ENCODE measurements around the gene ARID5A. TPM values are rescaled to one million over a fixed set of nuclear protein-coding genes. Genes with fewer than 3 reads are reported as not detected.
A peak's percentile ranks its signal among the peaks of the same experiment; 100 is the strongest.

ARID5A gene
- total and polyA plus RNA-seq, 2 of the 13 experiments (the other 11 are each of a cell fraction or from before 2014, with no cell fraction given) = 6.0 to 9.5 TPM

DNA sequence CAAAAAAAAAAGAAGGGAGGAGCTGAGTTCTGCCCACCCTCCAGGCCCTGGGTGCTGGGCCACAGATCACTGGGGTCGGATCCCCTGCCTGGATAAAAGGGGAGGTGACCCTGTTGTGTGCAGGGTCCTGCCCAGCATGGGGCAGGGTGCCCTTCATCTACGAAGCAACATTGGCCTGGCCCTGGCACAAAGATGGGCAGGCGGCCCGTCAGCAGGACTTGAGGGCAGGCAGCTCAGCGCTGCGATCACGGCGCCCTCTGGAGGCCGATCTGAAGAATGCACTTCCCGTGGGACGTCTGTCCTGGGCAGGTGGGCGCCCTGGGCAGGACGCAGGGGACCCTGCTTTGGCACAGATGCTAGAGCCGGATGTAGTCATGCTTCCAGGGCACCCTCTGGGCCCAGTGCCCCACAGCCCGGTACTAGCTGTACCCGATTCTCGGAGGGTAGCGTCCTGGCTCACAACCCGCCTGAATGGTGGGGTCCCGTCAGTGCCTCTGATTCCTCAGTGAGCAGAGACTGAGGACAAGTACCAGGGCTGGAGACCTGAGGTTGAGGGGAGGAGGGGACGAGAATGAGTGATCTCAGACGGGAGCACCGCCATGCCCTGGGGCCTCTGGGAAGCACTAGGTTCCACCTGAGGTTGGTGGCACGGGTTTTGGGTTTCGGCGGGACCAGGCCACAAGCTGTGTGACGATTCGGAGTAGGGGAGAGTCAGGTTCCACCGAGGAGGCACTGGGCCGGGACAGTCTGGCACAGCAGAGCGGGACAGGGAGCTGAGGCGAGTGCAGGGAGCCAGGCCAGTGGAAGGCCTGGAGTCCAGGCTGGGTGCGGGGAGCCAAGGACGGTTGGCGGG, 18.0 kb downstream of the ARID5A start (continued):
- TF ChIP-seq, protein P1, sequence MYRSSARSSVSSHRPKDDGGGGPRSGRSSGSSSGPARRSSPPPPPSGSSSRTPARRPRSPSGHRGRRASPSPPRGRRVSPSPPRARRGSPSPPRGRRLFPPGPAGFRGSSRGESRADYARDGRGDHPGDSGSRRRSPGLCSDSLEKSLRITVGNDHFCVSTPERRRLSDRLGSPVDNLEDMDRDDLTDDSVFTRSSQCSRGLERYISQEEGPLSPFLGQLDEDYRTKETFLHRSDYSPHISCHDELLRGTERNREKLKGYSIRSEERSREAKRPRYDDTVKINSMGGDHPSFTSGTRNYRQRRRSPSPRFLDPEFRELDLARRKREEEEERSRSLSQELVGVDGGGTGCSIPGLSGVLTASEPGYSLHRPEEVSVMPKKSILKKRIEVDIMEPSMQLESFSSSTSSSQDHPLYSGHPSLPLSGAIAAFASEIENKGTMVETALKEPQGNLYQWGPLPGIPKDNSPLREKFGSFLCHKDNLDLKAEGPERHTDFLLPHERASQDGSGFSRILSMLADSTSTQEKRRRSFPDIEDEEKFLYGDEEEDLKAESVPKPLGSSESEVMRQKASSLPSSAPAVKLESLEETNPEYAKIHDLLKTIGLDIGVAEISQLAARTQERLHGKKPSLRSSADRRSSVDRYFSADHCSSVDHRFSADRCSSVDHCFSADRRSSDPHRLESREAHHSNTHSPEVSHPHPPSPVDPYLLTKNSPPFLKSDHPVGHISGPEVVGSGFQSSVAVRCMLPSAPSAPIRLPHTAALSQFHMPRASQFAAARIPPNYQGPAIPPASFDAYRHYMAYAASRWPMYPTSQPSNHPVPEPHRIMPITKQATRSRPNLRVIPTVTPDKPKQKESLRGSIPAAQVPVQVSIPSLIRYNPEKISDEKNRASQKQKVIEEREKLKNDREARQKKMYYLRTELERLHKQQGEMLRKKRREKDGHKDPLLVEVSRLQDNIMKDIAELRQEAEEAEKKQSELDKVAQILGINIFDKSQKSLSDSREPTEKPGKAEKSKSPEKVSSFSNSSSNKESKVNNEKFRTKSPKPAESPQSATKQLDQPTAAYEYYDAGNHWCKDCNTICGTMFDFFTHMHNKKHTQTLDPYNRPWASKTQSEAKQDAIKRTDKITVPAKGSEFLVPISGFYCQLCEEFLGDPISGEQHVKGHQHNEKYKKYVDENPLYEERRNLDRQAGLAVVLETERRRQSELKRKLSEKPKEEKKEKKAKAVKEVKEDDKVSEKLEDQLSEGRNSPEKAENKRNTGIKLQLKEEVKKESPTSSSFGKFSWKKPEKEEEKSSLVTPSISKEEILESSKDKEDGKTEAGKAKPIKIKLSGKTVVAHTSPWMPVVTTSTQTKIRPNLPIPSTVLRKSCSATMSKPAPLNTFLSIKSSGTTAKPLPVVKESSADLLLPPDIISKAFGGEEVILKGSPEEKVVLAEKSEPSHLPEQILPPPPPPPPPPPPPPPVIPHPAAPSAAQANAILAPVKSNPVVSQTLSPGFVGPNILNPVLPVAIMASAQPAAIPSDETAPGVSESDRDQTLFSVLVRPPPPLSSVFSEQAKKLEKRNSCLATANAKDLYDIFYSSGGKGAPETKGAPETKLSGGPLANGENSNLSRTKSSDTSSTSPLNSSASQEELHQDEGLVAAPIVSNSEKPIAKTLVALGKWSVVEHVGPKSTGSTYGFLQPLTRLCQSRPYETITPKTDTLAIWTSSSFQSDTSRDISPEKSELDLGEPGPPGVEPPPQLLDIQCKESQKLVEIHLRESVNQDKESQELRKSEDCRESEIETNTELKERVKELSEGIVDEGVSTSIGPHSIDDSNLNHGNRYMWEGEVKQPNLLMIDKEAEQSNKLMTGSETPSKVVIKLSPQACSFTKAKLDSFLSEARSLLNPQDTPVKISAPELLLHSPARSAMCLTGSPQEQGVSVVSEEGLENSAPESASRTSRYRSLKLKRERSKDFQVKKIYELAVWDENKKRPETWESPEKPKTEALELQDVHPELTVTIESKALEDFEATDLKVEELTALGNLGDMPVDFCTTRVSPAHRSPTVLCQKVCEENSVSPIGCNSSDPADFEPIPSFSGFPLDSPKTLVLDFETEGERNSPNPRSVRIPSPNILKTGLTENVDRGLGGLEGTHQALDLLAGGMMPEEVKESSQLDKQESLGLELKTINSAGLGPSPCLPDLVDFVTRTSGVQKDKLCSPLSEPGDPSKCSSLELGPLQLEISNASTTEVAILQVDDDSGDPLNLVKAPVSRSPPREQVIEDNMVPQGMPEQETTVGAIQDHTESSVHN (CRISPR knock-in tag; IDR thresholded peaks at IDR 0.05) = peak; percentile 92
- no peak for TF ChIP-seq PHB2 (IDR thresholded peaks at IDR 0.05; ENCODE audit: partially characterized antibody)
- TF ChIP-seq ZFP1 (CRISPR knock-in tag; IDR thresholded peaks at IDR 0.05) = no peak
- TF ChIP-seq ZNF558 (CRISPR knock-in tag; IDR thresholded peaks at IDR 0.05; ENCODE audit: borderline replicate concordance) = no peak
- no peak for TF ChIP-seq HOXD1 (CRISPR knock-in tag; IDR thresholded peaks at IDR 0.05)
- TF ChIP-seq, protein P2, sequence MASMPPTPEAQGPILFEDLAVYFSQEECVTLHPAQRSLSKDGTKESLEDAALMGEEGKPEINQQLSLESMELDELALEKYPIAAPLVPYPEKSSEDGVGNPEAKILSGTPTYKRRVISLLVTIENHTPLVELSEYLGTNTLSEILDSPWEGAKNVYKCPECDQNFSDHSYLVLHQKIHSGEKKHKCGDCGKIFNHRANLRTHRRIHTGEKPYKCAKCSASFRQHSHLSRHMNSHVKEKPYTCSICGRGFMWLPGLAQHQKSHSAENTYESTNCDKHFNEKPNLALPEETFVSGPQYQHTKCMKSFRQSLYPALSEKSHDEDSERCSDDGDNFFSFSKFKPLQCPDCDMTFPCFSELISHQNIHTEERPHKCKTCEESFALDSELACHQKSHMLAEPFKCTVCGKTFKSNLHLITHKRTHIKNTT (CRISPR knock-in tag; IDR thresholded peaks at IDR 0.05) = no peak
- 0 out of 2 replicates have a peak, but pooled peaks have one; percentile 15 for TF ChIP-seq NCOA2 (CRISPR knock-in tag; IDR thresholded peaks at IDR 0.05)
- 0 out of 2 replicates have a peak, but pooled peaks have one; percentile 18 for TF ChIP-seq DMAP1 (CRISPR knock-in tag; IDR thresholded peaks at IDR 0.05)
- TF ChIP-seq ONECUT2 (CRISPR knock-in tag; IDR thresholded peaks at IDR 0.05) = no peak
- TF ChIP-seq, protein P3, sequence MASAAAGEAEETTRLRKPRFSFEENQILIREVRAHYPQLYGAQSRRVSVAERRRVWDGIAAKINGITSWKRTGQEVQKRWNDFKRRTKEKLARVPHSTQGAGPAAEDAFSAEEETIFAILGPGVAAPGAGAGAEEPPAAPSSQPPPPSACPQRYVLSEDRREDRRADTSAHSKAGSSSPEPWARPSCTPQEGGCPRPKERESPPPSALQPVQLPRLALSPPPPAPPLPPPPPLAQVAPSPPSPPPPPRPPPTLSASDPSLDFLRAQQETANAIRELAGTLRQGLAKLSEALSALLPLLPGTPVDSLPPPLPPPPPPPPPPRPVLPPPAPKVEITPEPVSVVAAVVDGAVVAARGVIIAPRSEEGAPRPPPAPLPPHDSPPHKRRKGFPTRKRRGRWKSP (CRISPR knock-in tag; IDR thresholded peaks at IDR 0.05) = no peak
- TF ChIP-seq TAF15 (IDR thresholded peaks at IDR 0.05; ENCODE audit: low read depth, low read length, poor library complexity, severe bottlenecking) = no peak
- no peak for TF ChIP-seq SMARCE1 (IDR thresholded peaks at IDR 0.05; ENCODE audit: borderline replicate concordance)
- TF ChIP-seq ZBTB1 (CRISPR knock-in tag; IDR thresholded peaks at IDR 0.05; ENCODE audit: borderline replicate concordance) = no peak
- TF ChIP-seq, protein P4, sequence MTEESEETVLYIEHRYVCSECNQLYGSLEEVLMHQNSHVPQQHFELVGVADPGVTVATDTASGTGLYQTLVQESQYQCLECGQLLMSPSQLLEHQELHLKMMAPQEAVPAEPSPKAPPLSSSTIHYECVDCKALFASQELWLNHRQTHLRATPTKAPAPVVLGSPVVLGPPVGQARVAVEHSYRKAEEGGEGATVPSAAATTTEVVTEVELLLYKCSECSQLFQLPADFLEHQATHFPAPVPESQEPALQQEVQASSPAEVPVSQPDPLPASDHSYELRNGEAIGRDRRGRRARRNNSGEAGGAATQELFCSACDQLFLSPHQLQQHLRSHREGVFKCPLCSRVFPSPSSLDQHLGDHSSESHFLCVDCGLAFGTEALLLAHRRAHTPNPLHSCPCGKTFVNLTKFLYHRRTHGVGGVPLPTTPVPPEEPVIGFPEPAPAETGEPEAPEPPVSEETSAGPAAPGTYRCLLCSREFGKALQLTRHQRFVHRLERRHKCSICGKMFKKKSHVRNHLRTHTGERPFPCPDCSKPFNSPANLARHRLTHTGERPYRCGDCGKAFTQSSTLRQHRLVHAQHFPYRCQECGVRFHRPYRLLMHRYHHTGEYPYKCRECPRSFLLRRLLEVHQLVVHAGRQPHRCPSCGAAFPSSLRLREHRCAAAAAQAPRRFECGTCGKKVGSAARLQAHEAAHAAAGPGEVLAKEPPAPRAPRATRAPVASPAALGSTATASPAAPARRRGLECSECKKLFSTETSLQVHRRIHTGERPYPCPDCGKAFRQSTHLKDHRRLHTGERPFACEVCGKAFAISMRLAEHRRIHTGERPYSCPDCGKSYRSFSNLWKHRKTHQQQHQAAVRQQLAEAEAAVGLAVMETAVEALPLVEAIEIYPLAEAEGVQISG (CRISPR knock-in tag; IDR thresholded peaks at IDR 0.05) = peak; percentile 69
- no peak for TF ChIP-seq ZSCAN12 (CRISPR knock-in tag; IDR thresholded peaks at IDR 0.05)
- TF ChIP-seq RBFOX2 (IDR thresholded peaks at IDR 0.05; ENCODE audit: low read depth, low read length) = no peak
